Renal cortical epithelial cell (primary cell): ENCODE data around the gene ADRA2C. TPM values are rescaled to one million over a fixed set of nuclear protein-coding genes. Genes with fewer than 3 reads are reported as not detected.

Source experiments
- DNase-seq: peaks from one replicate; pipeline ENCODE4 v3.0.0-alpha.2; 2011; ENCODE audit warnings: low read depth
- total RNA-seq: library from RNA; depleted of rRNA; stranded (reverse); fragments of >200 nt; gene quantifications from 2 replicates; pipeline ENCODE4 v1.2.3, GENCODE V29; 2014

Gene ADRA2C
- total RNA-seq, 1 donor from 2014 or later, result 1.8 TPM

- DNase-seq, result no peak
Observed at GRCh38 chr4:3797831-3798790, 31.9 kb downstream of the ADRA2C start.

- no peak for DNase-seq
Observed at GRCh38 chr4:3799496-3799895, 33.3 kb downstream of the ADRA2C start.

- no peak for DNase-seq
Observed at GRCh38 chr4:3800351-3800750, 34.2 kb downstream of the ADRA2C start.

GRCh38 chr4:3801521-3801920 is 35.3 kb downstream of the ADRA2C start:
- DNase-seq, result no peak

- no peak for DNase-seq
Observed at GRCh38 chr4:3801931-3802550, 35.9 kb downstream of the ADRA2C start.

GRCh38 chr4:3802571-3803474 is 36.6 kb downstream of the ADRA2C start:
- DNase-seq, result no peak

GRCh38 chr4:3803475-3803847 is 37.3 kb downstream of the ADRA2C start:
- no peak for DNase-seq

- DNase-seq, result no peak
Observed at GRCh38 chr4:3803946-3804345, 37.8 kb downstream of the ADRA2C start.

- DNase-seq, result no peak
Observed at GRCh38 chr4:3805026-3805425, 38.8 kb downstream of the ADRA2C start.

- DNase-seq, result no peak
Observed at GRCh38 chr4:3805731-3806130, 39.5 kb downstream of the ADRA2C start.

GRCh38 chr4:3807311-3807710 is 41.1 kb downstream of the ADRA2C start:
- DNase-seq, result no peak

- DNase-seq, result no peak
Observed at GRCh38 chr4:3807822-3808496, 41.8 kb downstream of the ADRA2C start.

- no peak for DNase-seq
Observed at GRCh38 chr4:3808597-3808996, 42.4 kb downstream of the ADRA2C start.

- DNase-seq, result no peak
Observed at GRCh38 chr4:3809028-3809427, 42.8 kb downstream of the ADRA2C start.

GRCh38 chr4:3809451-3810110 is 43.4 kb downstream of the ADRA2C start:
- DNase-seq, result no peak

- no peak for DNase-seq
Observed at GRCh38 chr4:3810111-3810680, 44.0 kb downstream of the ADRA2C start.

GRCh38 chr4:3810796-3811485 is 44.8 kb downstream of the ADRA2C start:
- no peak for DNase-seq

GRCh38 chr4:3811621-3812020 is 45.4 kb downstream of the ADRA2C start:
- no peak for DNase-seq

- no peak for DNase-seq
Observed at GRCh38 chr4:3812211-3812934, 46.2 kb downstream of the ADRA2C start.
